Fibroblast of skin of scalp (primary cell): ENCODE data around the gene SFMBT1.
"Not testable (repeated sequence)": the region's sequence is repeated elsewhere in the genome, so short reads cannot be mapped to it uniquely, and the experiment has no call there.

Experiments used
- DNase-seq: peaks from one replicate; pipeline ENCODE4 v3.0.0-alpha.2; 2013

Gene SFMBT1

GRCh38 chr3:53035018-53035417 lies 10.9 kb downstream of the SFMBT1 start:
- DNase-seq = not testable (repeated sequence)

GRCh38 chr3:53034411-53034810 lies 11.5 kb downstream of the SFMBT1 start:
- not testable (repeated sequence) for DNase-seq

- no peak for DNase-seq
Measured at GRCh38 chr3:53032609-53033008, 13.3 kb downstream of the SFMBT1 start.

GRCh38 chr3:53030619-53031449 lies 15.0 kb downstream of the SFMBT1 start:
- no peak for DNase-seq

- DNase-seq = no peak
Measured at GRCh38 chr3:53028641-53029040, 17.2 kb downstream of the SFMBT1 start.

GRCh38 chr3:53027254-53027844 lies 18.5 kb downstream of the SFMBT1 start:
- no peak for DNase-seq

GRCh38 chr3:53026382-53027162 lies 19.3 kb downstream of the SFMBT1 start:
- DNase-seq = no peak

GRCh38 chr3:53024315-53024714 lies 21.6 kb downstream of the SFMBT1 start:
- no peak for DNase-seq

GRCh38 chr3:53023072-53023823 lies 22.6 kb downstream of the SFMBT1 start:
- no peak for DNase-seq

- DNase-seq = no peak
Measured at GRCh38 chr3:53022647-53023046, 23.2 kb downstream of the SFMBT1 start.

- DNase-seq = peak; percentile 27
Measured at GRCh38 chr3:53016236-53016635, 29.6 kb downstream of the SFMBT1 start.

GRCh38 chr3:53011324-53011723 lies 34.5 kb downstream of the SFMBT1 start:
- DNase-seq = no peak

- DNase-seq = no peak
Measured at GRCh38 chr3:53009826-53010539, 35.9 kb downstream of the SFMBT1 start.

- no peak for DNase-seq
Measured at GRCh38 chr3:53008932-53009331, 36.9 kb downstream of the SFMBT1 start.

GRCh38 chr3:53005854-53006513 lies 39.9 kb downstream of the SFMBT1 start:
- no peak for DNase-seq

- DNase-seq = no peak
Measured at GRCh38 chr3:53005338-53005737, 40.5 kb downstream of the SFMBT1 start.

- DNase-seq = no peak
Measured at GRCh38 chr3:53003320-53003719, 42.6 kb downstream of the SFMBT1 start.

GRCh38 chr3:52998771-52999513 lies 46.9 kb downstream of the SFMBT1 start:
- DNase-seq = no peak

GRCh38 chr3:52990637-52991036 lies 55.2 kb downstream of the SFMBT1 start:
- DNase-seq = no peak

GRCh38 chr3:52986938-52987337 lies 58.9 kb downstream of the SFMBT1 start:
- peak; percentile 33 for DNase-seq

- no peak for DNase-seq
Measured at GRCh38 chr3:52986049-52986448, 59.8 kb downstream of the SFMBT1 start.
